Panc1 (cell line): ENCODE measurements around the gene DNAJC18. TPM values are rescaled to one million over a fixed set of nuclear protein-coding genes. Genes with fewer than 3 reads are reported as not detected.

ENCODE experiments used
- ATAC-seq: fragments of 200-7000 bp; cut with Tn5 transposase; 2 replicates; pipeline ENCODE4 v1.9.1; 2020; ENCODE audit warnings: mild to moderate bottlenecking, moderate library complexity
- BruUV-seq: library from RNA; stranded (reverse); fragments of 400-500 nt; replicated peaks from 2 replicates; lab custom pipeline; 2021; lab: Mats Ljungman, UMichigan
- CTCF ChIA-PET: fragments of 300-600 bp; sonication (Branson Sonifier 250); formaldehyde crosslinking; loops from one replicate; lab custom pipeline; 2022; ENCODE audit warnings: antibody characterized with exemption; lab: Charles Lee
- POLR2A ChIA-PET: fragments of 300-600 bp; sonication (Branson Sonifier 250); formaldehyde crosslinking; loops from one replicate; lab custom pipeline; 2022; ENCODE audit warnings: antibody characterized with exemption; lab: Charles Lee
- DNase-seq: peaks from one replicate; pipeline ENCODE4 v3.0.0-alpha.2; 2010; ENCODE audit warnings: low read depth, low spot score
- H3K27ac ChIP-seq: 2 replicates; pipeline ENCODE4 v1.5.1; 2011; ENCODE audit warnings: mild to moderate bottlenecking, low read length, inconsistent platforms
- H3K27me3 ChIP-seq: fragments of 200-500 bp; sonication (Bioruptor generic); 2 replicates; pipeline ENCODE4 v1.6.0; 2014; ENCODE audit warnings: low read length, inconsistent platforms; ENCODE audit not compliant: control insufficient read depth, insufficient read depth
- H3K36me3 ChIP-seq: fragments of 200-500 bp; sonication (Bioruptor generic); 2 replicates; pipeline ENCODE4 v1.5.1; 2014; ENCODE audit warnings: inconsistent platforms, mild to moderate bottlenecking, low read length, moderate library complexity; ENCODE audit not compliant: control insufficient read depth, insufficient read depth
- H3K4me1 ChIP-seq: 2 replicates; pipeline ENCODE4 v1.5.1; 2011; ENCODE audit warnings: inconsistent platforms, mild to moderate bottlenecking, low read length, moderate library complexity; ENCODE audit not compliant: control insufficient read depth, insufficient read depth
- H3K4me3 ChIP-seq, 2 experiments: 2 replicates each; pipeline ENCODE4 v1.5.1; 2011 to 2012; ENCODE audit warnings: low read depth in 2 of 2, low read length in 2 of 2, mild to moderate bottlenecking in 2 of 2, inconsistent platforms in 1 of 2, moderate library complexity in 1 of 2
- H3K9me3 ChIP-seq: fragments of 200-500 bp; sonication (Bioruptor generic); 2 replicates; pipeline ENCODE4 v1.5.1; 2014; ENCODE audit warnings: low read depth, mild to moderate bottlenecking, inconsistent platforms, low read length, moderate library complexity; ENCODE audit not compliant: control insufficient read depth, insufficient read depth
- CTCF ChIP-seq: fragments of 450-650 bp; IDR thresholded peaks from 2 replicates; pipeline ENCODE4 v1.5.1; 2017; ENCODE audit warnings: mild to moderate bottlenecking
- POLR2AphosphoS5 ChIP-seq: IDR thresholded peaks from 2 replicates; pipeline ENCODE4 v1.6.1; 2012; ENCODE audit warnings: mild to moderate bottlenecking, low read depth, low read length, moderate library complexity
- SIN3A ChIP-seq: IDR thresholded peaks from 2 replicates; pipeline ENCODE4 v1.6.1; 2012; ENCODE audit warnings: low read depth, mild to moderate bottlenecking, low read length, moderate library complexity, borderline replicate concordance; ENCODE audit not compliant: insufficient read depth
- TCF7L2 ChIP-seq: IDR thresholded peaks from 2 replicates; pipeline ENCODE4 v1.6.1; 2011; ENCODE audit warnings: mild to moderate bottlenecking, low read depth, low read length, inconsistent platforms
- in situ Hi-C: cut with HindIII; loops from 2 replicates; pipeline ENCODE4 v1.10.0; 2016; ENCODE audit warnings: low sequenced_read_pairs, low pct_unique_long_range_greater_than_20kb
- intact Hi-C: fragments of 100-400 bp; cut with micrococcal nuclease; formaldehyde crosslinking; loops from one replicate; pipeline ENCODE4 v1.10.0; 2022; ENCODE audit not compliant: unreplicated experiment
- total RNA-seq: library from RNA; stranded (reverse); gene quantifications from one replicate; pipeline ENCODE4 v1.2.1, GENCODE V29; 2021; ENCODE audit not compliant: unreplicated experiment
- TF ChIP-seq, protein P1 (sequence below), 2 experiments: IDR thresholded peaks; 2 replicates each; pipeline ENCODE4 v1.6.1; 2011 to 2012; ENCODE audit warnings: low read depth in 2 of 2, control low read depth in 1 of 2, low read length in 1 of 2, mild to moderate bottlenecking in 1 of 2, moderate library complexity in 1 of 2; ENCODE audit not compliant: insufficient read depth in 1 of 2

The DNAJC18 gene
- total RNA-seq, 1 experiment from 2014 or later = 8.8 TPM

DNA sequence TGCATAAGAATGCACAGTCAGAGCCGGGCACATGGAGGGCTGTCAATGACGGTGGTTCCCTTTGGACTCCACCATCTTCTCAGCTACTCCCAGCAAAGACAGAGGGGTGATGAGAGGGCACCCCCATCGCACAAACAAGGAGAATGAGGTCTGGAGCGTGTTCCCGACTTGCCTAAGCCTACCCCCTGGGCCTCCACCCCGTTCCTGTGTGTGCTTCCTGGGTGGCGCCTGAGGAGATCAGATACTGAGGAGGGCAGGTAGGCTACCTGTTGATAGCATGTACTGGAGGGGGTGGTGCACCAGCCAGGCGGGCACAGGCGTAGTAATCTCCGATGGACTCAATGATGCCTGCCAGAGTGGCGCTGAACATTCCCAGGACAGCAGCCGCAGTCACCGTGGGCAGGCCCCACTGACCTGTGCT, 60.4 kb downstream of the DNAJC18 start:
- POLR2A ChIA-PET = no interaction called here
- BruUV-seq = no TSS peak
- intact Hi-C loops (no loop called here), in situ Hi-C loops (no loop called here)
- peaks cover 2% of the 10 kb centered on the region for H3K4me1 ChIP-seq
- no peak for TF ChIP-seq TCF7L2
- TF ChIP-seq, protein P1, sequence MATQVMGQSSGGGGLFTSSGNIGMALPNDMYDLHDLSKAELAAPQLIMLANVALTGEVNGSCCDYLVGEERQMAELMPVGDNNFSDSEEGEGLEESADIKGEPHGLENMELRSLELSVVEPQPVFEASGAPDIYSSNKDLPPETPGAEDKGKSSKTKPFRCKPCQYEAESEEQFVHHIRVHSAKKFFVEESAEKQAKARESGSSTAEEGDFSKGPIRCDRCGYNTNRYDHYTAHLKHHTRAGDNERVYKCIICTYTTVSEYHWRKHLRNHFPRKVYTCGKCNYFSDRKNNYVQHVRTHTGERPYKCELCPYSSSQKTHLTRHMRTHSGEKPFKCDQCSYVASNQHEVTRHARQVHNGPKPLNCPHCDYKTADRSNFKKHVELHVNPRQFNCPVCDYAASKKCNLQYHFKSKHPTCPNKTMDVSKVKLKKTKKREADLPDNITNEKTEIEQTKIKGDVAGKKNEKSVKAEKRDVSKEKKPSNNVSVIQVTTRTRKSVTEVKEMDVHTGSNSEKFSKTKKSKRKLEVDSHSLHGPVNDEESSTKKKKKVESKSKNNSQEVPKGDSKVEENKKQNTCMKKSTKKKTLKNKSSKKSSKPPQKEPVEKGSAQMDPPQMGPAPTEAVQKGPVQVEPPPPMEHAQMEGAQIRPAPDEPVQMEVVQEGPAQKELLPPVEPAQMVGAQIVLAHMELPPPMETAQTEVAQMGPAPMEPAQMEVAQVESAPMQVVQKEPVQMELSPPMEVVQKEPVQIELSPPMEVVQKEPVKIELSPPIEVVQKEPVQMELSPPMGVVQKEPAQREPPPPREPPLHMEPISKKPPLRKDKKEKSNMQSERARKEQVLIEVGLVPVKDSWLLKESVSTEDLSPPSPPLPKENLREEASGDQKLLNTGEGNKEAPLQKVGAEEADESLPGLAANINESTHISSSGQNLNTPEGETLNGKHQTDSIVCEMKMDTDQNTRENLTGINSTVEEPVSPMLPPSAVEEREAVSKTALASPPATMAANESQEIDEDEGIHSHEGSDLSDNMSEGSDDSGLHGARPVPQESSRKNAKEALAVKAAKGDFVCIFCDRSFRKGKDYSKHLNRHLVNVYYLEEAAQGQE (IDR thresholded peaks at IDR 0.05; ENCODE audit: insufficient read depth in 1 of 2, low read depth in 2 of 2, low read length in 1 of 2) = no peak
- TF ChIP-seq CTCF = no peak
- no peak for TF ChIP-seq SIN3A
- no peak for TF ChIP-seq POLR2AphosphoS5
- no peaks in the 10 kb centered on the region for H3K9me3 ChIP-seq
- no peaks in the 10 kb centered on the region for H3K27me3 ChIP-seq
- ATAC-seq (no peak), DNase-seq (no peak)
- CTCF ChIA-PET = interaction anchor here (0.9 kb wide), 1 partner anchor 9 kb away, joined by 3 read pairs; no protein-coding TSS in a partner anchor
- no peaks in the 10 kb centered on the region for H3K36me3 ChIP-seq
- H3K27ac ChIP-seq = no peak overlapping the region
- no peak overlapping the region for H3K4me3 ChIP-seq

DNA sequence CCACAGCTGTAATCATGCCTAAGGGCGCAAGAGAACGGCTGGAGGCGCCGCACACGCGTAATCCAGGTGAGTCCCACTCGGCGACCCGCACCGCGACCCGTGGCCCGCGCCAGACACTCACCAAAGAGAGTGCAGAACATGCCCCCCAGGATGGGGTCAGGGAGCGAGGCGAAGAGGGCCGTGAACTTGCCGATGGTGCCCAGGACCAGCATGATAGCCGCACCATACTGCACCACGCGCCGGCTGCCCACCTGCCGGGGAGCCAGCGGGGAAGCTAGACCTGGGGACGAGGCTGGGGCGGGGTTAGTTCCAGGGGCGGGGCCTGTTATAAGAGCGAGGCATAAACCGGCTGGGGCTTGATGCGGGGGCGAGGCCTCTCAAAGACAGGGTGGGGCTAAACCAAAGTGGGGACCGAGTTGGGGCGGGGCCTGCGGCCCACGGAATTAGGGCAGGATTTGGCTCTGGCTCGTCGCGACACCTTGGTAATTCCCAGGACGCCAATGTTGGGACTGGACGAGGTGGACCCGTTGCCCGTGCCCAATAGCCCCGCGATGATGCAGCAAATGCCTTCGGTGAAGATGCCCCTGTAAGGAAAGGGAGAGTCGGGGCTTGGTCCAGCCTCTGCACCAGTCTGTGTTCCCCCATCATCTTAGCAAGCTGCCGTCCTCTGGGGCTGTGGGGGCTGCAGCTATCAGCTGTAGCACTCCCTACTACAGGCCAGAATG, 61.1 kb downstream of the DNAJC18 start:
- peaks cover 9% of the 10 kb centered on the region for H3K4me1 ChIP-seq
- intact Hi-C loops (no loop called here), in situ Hi-C loops (no loop called here)
- no peak overlapping the region for H3K27ac ChIP-seq
- no peaks in the 10 kb centered on the region for H3K27me3 ChIP-seq
- TF ChIP-seq, protein P1 (IDR thresholded peaks at IDR 0.05; ENCODE audit: insufficient read depth in 1 of 2, low read depth in 2 of 2, low read length in 1 of 2) = no peak
- no peak for TF ChIP-seq SIN3A
- TF ChIP-seq CTCF = no peak
- TF ChIP-seq POLR2AphosphoS5 = no peak
- TF ChIP-seq TCF7L2 = no peak
- ATAC-seq = no peak
- POLR2A ChIA-PET = no interaction called here
- BruUV-seq = no TSS peak
- H3K4me3 ChIP-seq = no peak overlapping the region
- no peak for DNase-seq
- no peaks in the 10 kb centered on the region for H3K9me3 ChIP-seq
- H3K36me3 ChIP-seq = no peaks in the 10 kb centered on the region
- CTCF ChIA-PET = no interaction called here
